ENCODE results near the gene TCN1.
A peak's percentile ranks its signal among the peaks of the same experiment; 100 is the strongest.
"Not testable (repeated sequence)": the region's sequence is repeated elsewhere in the genome, so short reads cannot be mapped to it uniquely, and the experiment has no call there.

Gene TCN1

GRCh38 chr11:59866397-59866796 lies at the start of gene TCN1:
TCN1 (minus strand) TSS chr11:59866487; CDS start chr11:59866470, 17 bp downstream.
- no peak for DNase-seq

- DNase-seq, result not testable (repeated sequence)
Observed at GRCh38 chr11:59903569-59903968, 37.3 kb upstream of the TCN1 start.

DNA sequence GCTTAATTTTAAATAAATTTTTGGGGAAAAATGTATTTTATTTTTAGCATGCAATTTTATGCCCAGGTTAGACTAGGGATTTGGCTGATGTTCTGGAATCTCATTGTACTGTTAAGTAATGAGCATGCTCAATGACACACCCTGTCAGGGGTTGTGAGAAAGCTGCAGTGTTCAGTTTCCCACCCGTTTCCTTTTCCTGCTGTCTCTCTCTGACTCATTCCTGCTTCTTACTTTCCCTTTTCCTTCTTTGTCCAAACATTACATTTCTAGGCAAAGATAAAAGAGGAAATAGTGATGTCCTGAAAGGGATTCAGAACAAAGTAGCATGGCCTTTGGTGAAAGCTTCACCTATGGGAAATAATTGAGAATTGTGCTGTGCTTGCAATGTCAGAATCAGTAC lies 35.0 kb upstream of the TCN1 start:
- no peak for DNase-seq

DNA sequence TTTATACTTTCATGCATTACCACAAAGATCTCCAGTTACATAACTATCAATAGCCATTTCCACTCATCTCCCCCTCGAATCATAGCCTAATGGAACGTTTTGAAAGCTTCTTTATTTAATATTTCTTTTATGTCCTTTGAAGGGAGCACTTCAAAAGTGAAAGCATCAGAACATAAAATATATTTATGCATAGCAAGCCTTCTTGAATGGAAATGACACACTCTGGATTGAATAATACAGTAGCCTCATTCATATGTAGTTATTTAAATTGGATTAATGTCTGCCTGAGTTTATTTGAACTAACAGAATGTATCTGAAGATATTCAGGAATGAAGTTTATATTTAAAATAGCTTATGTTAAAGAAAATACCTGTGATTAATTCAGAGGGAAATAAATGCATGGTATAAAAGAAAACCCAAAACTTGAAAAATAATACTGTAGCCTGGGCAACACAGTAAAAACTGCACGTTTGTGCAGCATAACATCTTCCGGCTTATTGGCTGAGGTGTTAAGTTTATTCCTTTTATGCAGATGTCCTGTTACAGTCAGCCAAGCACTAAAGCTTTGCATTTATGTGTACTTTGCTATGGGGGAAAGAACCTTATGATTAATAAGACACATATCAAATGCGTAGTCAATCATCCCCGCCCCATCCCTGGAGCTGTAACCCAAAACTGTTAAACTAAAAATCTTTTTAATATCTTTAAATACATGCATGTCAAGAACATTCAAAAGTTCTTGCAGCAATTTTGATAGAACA lies 34.3 kb upstream of the TCN1 start:
- no peak for DNase-seq

GRCh38 chr11:59899532-59899931 lies 33.2 kb upstream of the TCN1 start:
- no peak for DNase-seq

GRCh38 chr11:59898650-59899049 lies 32.4 kb upstream of the TCN1 start:
- DNase-seq, result no peak

GRCh38 chr11:59898046-59898445 lies 31.8 kb upstream of the TCN1 start:
- no peak for DNase-seq

DNA sequence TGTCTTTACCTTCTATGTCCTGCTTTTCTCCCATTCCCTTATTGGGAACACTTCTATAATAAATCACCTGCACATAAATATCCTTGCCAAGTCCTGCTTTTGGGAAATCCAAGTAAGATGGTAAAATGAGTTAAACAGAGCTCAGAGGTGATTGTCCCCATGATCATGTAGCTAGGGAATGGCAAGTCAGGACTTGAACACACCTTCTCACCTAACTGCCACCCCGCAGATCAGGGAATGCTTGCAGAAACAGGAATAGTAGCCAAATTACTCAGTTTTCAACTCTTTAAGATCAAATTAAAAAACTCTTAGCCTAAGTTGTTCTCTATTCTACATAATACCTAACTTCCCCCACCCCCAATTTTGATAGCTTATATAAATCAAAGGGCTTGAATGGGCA lies 28.3 kb upstream of the TCN1 start:
- DNase-seq, result no peak

GRCh38 chr11:59891781-59892181 lies 25.5 kb upstream of the TCN1 start:
- no peak for DNase-seq

- not testable (repeated sequence) for DNase-seq
Observed at GRCh38 chr11:59887156-59887555, 20.9 kb upstream of the TCN1 start.

- DNase-seq, result no peak
Observed at GRCh38 chr11:59883597-59883996, 17.3 kb upstream of the TCN1 start.

DNA sequence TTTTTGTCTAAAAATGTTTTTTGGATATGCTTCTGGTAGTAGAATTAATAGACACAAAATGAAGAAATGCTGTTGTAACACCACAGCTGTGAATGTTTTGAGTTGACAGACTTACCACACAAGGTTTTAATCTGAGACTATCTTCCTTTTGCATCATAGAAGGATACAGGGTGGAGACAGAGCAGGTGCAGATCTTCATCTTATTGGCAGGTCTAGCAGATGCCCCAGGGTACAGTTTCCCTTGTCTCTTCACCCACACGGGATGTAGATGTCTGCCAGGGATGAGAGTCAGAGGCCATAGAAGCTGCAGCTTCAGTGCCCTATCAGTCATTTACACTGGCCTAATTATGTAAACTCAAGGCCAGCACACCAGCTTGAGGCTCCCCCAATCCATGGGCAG lies 13.3 kb upstream of the TCN1 start:
- no peak for DNase-seq

DNA sequence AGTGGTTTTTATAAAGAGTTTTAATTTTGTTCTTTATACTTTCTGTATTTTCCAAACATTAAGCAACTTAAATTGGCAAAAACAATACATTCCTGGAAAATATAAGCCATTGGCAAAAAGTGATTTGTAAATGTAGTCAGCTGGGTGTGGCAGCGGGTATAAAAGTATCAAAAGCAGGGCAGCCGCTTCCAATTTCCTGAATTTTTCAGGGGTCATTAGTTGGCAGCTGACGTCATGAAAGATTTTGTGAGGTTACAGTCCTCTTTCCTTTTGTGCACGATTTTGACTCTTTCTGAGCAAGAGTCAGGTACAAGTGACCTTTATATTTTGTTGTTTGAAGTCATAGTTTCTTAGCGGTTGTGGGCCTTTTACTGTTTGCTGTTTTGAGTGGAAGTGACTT lies 12.3 kb upstream of the TCN1 start, which contains the start of gene OOSP3:
Gene OOSP3, plus strand, starts transcription at position 208 of the 400 bp plus-strand sequence. Its CDS starts 27 bp downstream, at position 235.
- no peak for DNase-seq

GRCh38 chr11:59877784-59878183 lies 11.5 kb upstream of the TCN1 start:
- no peak for DNase-seq

- no peak for DNase-seq
Observed at GRCh38 chr11:59877325-59877724, 11.0 kb upstream of the TCN1 start.

- no peak for DNase-seq
Observed at GRCh38 chr11:59875856-59876519, 9.7 kb upstream of the TCN1 start.

GRCh38 chr11:59872076-59872475 lies 5.8 kb upstream of the TCN1 start:
- no peak for DNase-seq

DNA sequence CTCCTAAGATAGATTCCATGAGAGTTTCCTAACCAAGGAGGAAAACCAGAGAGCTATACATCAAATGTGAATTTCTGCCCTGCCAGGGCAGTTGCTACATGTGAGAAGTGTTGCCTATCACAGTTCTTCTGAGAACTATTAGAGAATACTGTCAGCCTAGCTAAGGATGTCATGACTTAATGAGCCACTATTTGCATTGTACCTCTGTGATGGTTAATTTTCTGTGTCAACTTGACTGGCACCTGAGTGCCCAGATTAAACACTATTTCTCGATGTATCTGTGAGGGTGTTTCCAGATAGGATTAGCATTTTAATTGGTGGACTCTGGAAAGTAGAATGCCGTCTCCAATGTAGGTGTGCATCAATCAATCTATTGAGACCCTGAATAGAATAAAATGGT lies 1.7 kb upstream of the TCN1 start:
- DNase-seq, result no peak

GRCh38 chr11:59866836-59867235 lies 549 bp upstream of the TCN1 start:
- no peak for DNase-seq

DNA sequence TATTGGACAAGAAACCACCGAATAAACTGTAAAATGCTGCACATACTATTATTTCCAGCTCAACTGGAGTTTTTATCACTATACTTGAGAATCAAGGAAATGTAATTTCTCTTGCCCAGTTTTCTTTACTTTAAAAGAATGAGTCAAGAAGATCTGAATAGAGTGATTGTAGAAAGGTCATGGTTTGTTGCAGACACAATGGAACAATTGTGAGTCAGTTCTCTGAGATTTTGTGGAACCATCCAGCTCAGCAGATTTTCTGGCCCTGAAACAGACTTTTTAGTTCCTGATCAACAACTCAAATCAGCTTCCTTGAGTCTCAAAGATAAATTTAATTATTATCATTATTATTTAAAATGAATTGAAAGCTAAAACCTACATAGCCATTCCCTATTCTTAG lies 1.3 kb downstream of the TCN1 start:
- DNase-seq, result no peak

DNA sequence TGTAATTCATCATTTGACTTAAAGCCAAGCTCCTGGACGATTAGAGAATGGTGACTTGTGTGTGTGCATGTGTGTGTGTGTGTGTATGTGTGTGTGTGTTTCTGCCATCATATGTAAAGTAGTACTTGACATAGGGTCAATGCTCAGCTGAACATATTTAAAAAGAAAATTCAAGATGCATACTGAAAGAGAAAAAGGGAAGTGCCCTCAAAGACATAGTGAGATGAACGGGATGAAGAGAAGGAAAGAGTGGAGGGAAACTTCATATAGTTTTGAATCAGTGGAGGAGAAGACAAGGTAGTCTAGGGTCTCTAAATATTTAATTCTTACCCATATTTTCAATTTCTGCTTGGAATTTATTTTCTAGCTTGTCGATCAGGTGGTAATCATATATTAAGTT lies 4.0 kb downstream of the TCN1 start:
- no peak for DNase-seq

DNA sequence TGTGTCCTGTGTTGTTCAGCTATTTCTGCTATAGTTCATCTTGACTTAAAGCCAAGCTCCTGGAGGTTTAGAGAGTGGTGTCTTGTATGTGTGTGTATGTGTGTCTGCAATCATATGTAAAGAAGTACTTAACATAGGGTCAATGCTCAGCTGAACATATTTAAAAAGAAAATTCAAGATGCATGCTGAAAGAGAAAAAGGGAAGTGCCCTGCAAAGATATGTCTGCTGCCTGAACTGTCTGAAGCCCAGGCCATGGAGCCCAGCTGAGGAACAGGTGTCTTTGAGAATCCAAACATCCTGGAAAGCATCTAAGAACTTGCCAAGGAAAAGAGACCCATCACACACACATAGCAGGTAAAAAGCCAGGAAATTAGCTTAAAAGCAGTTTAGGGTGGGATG lies 6.6 kb downstream of the TCN1 start:
- no peak for DNase-seq

- peak; percentile 4 for DNase-seq
Observed at GRCh38 chr11:59857439-59858434, 8.6 kb downstream of the TCN1 start.

Data from activated gamma-delta T cell treated with Interleukin-2 at 50 U/mL for 16 hours (primary cell).